ENCODE data around the gene TMEM271.

The TMEM271 gene

GRCh38 chr4:535924-536281 lies 40.2 kb downstream of the TMEM271 start:
- Histone ChIP-seq H3K36me3 (ENCODE audit: control insufficient read depth, insufficient read depth, low read length) (peaks cover 28% of the 10 kb centered on the region), H3K4me1 (ENCODE audit: control insufficient read depth, insufficient read depth, low read length) (no peaks in the 10 kb centered on the region), H3K4me3 (ENCODE audit: low read length) (no peak overlapping the region), H3K27me3 (ENCODE audit: control insufficient read depth, insufficient read depth, low read length) (no peaks in the 10 kb centered on the region), H3K27ac (ENCODE audit: low read depth, low read length) (no peak overlapping the region), H3K9ac (ENCODE audit: low read length) (no peak overlapping the region)

GRCh38 chr4:535181-535923 lies 40.7 kb downstream of the TMEM271 start:
- no peaks in the 10 kb centered on the region for H3K4me1 ChIP-seq (ENCODE audit: control insufficient read depth, insufficient read depth, low read length)
- H3K36me3 ChIP-seq (ENCODE audit: control insufficient read depth, insufficient read depth, low read length), result peaks cover 30% of the 10 kb centered on the region
- H3K27me3 ChIP-seq (ENCODE audit: control insufficient read depth, insufficient read depth, low read length), result no peaks in the 10 kb centered on the region
- no peak overlapping the region for H3K4me3 ChIP-seq (ENCODE audit: low read length)
- H3K9ac ChIP-seq (ENCODE audit: low read length), result no peak overlapping the region
- no peak overlapping the region for H3K27ac ChIP-seq (ENCODE audit: low read depth, low read length)

GRCh38 chr4:534576-535151 lies 41.4 kb downstream of the TMEM271 start:
- Histone ChIP-seq H3K36me3 (ENCODE audit: control insufficient read depth, insufficient read depth, low read length) (peaks cover 30% of the 10 kb centered on the region), H3K9ac (ENCODE audit: low read length) (no peak overlapping the region), H3K27ac (ENCODE audit: low read depth, low read length) (no peak overlapping the region), H3K4me3 (ENCODE audit: low read length) (no peak overlapping the region), H3K27me3 (ENCODE audit: control insufficient read depth, insufficient read depth, low read length) (no peaks in the 10 kb centered on the region), H3K4me1 (ENCODE audit: control insufficient read depth, insufficient read depth, low read length) (no peaks in the 10 kb centered on the region)

GRCh38 chr4:534101-534575 lies 42.0 kb downstream of the TMEM271 start:
- Histone ChIP-seq H3K36me3 (ENCODE audit: control insufficient read depth, insufficient read depth, low read length) (peaks cover 30% of the 10 kb centered on the region), H3K4me3 (ENCODE audit: low read length) (no peak overlapping the region), H3K27ac (ENCODE audit: low read depth, low read length) (no peak overlapping the region), H3K4me1 (ENCODE audit: control insufficient read depth, insufficient read depth, low read length) (no peaks in the 10 kb centered on the region), H3K27me3 (ENCODE audit: control insufficient read depth, insufficient read depth, low read length) (no peaks in the 10 kb centered on the region), H3K9ac (ENCODE audit: low read length) (no peak overlapping the region)

- peaks cover 30% of the 10 kb centered on the region for H3K36me3 ChIP-seq (ENCODE audit: control insufficient read depth, insufficient read depth, low read length)
Observed at GRCh38 chr4:533318-534100, 42.6 kb downstream of the TMEM271 start.

GRCh38 chr4:532588-533317 lies 43.3 kb downstream of the TMEM271 start:
- no peaks in the 10 kb centered on the region for H3K4me1 ChIP-seq (ENCODE audit: control insufficient read depth, insufficient read depth, low read length)
- H3K4me3 ChIP-seq (ENCODE audit: low read length), result no peak overlapping the region
- no peak overlapping the region for H3K9ac ChIP-seq (ENCODE audit: low read length)
- no peaks in the 10 kb centered on the region for H3K27me3 ChIP-seq (ENCODE audit: control insufficient read depth, insufficient read depth, low read length)
- H3K27ac ChIP-seq (ENCODE audit: low read depth, low read length), result no peak overlapping the region
- peaks cover 32% of the 10 kb centered on the region for H3K36me3 ChIP-seq (ENCODE audit: control insufficient read depth, insufficient read depth, low read length)

More at GRCh38 chr4:533318-534100, 42.6 kb downstream of the TMEM271 start:
- Histone ChIP-seq H3K4me3 (ENCODE audit: low read length) (no peak overlapping the region), H3K27me3 (ENCODE audit: control insufficient read depth, insufficient read depth, low read length) (no peaks in the 10 kb centered on the region), H3K27ac (ENCODE audit: low read depth, low read length) (no peak overlapping the region), H3K4me1 (ENCODE audit: control insufficient read depth, insufficient read depth, low read length) (no peaks in the 10 kb centered on the region), H3K9ac (ENCODE audit: low read length) (no peak overlapping the region)

- no peaks in the 10 kb centered on the region for H3K27me3 ChIP-seq (ENCODE audit: control insufficient read depth, insufficient read depth, low read length)
- H3K27ac ChIP-seq (ENCODE audit: low read depth, low read length), result no peak overlapping the region
- H3K36me3 ChIP-seq (ENCODE audit: control insufficient read depth, insufficient read depth, low read length), result peaks cover 34% of the 10 kb centered on the region
- no peak overlapping the region for H3K4me3 ChIP-seq (ENCODE audit: low read length)
- H3K4me1 ChIP-seq (ENCODE audit: control insufficient read depth, insufficient read depth, low read length), result no peaks in the 10 kb centered on the region
- H3K9ac ChIP-seq (ENCODE audit: low read length), result no peak overlapping the region
Observed at GRCh38 chr4:531721-532565, 44.2 kb downstream of the TMEM271 start.

GRCh38 chr4:531076-531475 lies 45.0 kb downstream of the TMEM271 start:
- Histone ChIP-seq H3K9ac (ENCODE audit: low read length) (no peak overlapping the region), H3K27me3 (ENCODE audit: control insufficient read depth, insufficient read depth, low read length) (no peaks in the 10 kb centered on the region), H3K4me3 (ENCODE audit: low read length) (no peak overlapping the region), H3K27ac (ENCODE audit: low read depth, low read length) (no peak overlapping the region), H3K36me3 (ENCODE audit: control insufficient read depth, insufficient read depth, low read length) (peaks cover 28% of the 10 kb centered on the region), H3K4me1 (ENCODE audit: control insufficient read depth, insufficient read depth, low read length) (no peaks in the 10 kb centered on the region)

- H3K4me1 ChIP-seq (ENCODE audit: control insufficient read depth, insufficient read depth, low read length), result no peaks in the 10 kb centered on the region
- no peak overlapping the region for H3K27ac ChIP-seq (ENCODE audit: low read depth, low read length)
- no peak overlapping the region for H3K4me3 ChIP-seq (ENCODE audit: low read length)
- H3K36me3 ChIP-seq (ENCODE audit: control insufficient read depth, insufficient read depth, low read length), result peaks cover 26% of the 10 kb centered on the region
- no peak overlapping the region for H3K9ac ChIP-seq (ENCODE audit: low read length)
- no peaks in the 10 kb centered on the region for H3K27me3 ChIP-seq (ENCODE audit: control insufficient read depth, insufficient read depth, low read length)
Observed at GRCh38 chr4:530017-530781, 45.9 kb downstream of the TMEM271 start.

- Histone ChIP-seq H3K27ac (ENCODE audit: low read depth, low read length) (no peak overlapping the region), H3K36me3 (ENCODE audit: control insufficient read depth, insufficient read depth, low read length) (peaks cover 30% of the 10 kb centered on the region), H3K4me3 (ENCODE audit: low read length) (no peak overlapping the region)
Observed at GRCh38 chr4:529563-529962, 46.5 kb downstream of the TMEM271 start.

GRCh38 chr4:528835-529234 lies 47.3 kb downstream of the TMEM271 start:
- H3K27me3 ChIP-seq (ENCODE audit: control insufficient read depth, insufficient read depth, low read length), result no peaks in the 10 kb centered on the region
- no peaks in the 10 kb centered on the region for H3K4me1 ChIP-seq (ENCODE audit: control insufficient read depth, insufficient read depth, low read length)
- H3K4me3 ChIP-seq (ENCODE audit: low read length), result no peak overlapping the region
- no peak overlapping the region for H3K9ac ChIP-seq (ENCODE audit: low read length)
- H3K36me3 ChIP-seq (ENCODE audit: control insufficient read depth, insufficient read depth, low read length), result peaks cover 31% of the 10 kb centered on the region
- no peak overlapping the region for H3K27ac ChIP-seq (ENCODE audit: low read depth, low read length)

More at GRCh38 chr4:529563-529962, 46.5 kb downstream of the TMEM271 start:
- H3K27me3 ChIP-seq (ENCODE audit: control insufficient read depth, insufficient read depth, low read length), result no peaks in the 10 kb centered on the region
- H3K9ac ChIP-seq (ENCODE audit: low read length), result no peak overlapping the region
- H3K4me1 ChIP-seq (ENCODE audit: control insufficient read depth, insufficient read depth, low read length), result no peaks in the 10 kb centered on the region

All from rectal smooth muscle tissue (tissue), 1 donor.